ENCODE data around the gene DIABLO.
A peak's percentile ranks its signal among the peaks of the same experiment; 100 is the strongest.

The DIABLO gene

GRCh38 chr12:122161682-122162081, 64.2 kb downstream of the DIABLO start:
- Histone ChIP-seq H3K36me3 (ENCODE audit: control insufficient read depth in 4 of 4, insufficient read depth in 4 of 4, low read length in 3 of 4) (no peaks in the 10 kb centered on the region), H3K4me1 (ENCODE audit: control extremely low read depth in 1 of 4, control insufficient read depth in 4 of 4, insufficient read depth in 4 of 4, low read length in 3 of 4) (no peaks in the 10 kb centered on the region), H3K4me3 (ENCODE audit: control insufficient read depth in 1 of 7, extremely low read depth in 1 of 7, insufficient read depth in 4 of 7, low read depth in 2 of 7, low read length in 6 of 7) (no peak overlapping the region), H3K27ac (ENCODE audit: insufficient read depth in 1 of 2, low read depth in 1 of 2, low read length in 2 of 2, poor library complexity in 1 of 2, severe bottlenecking in 2 of 2) (no peak overlapping the region), H3K9me3 (ENCODE audit: control extremely low read depth in 1 of 5, control insufficient read depth in 4 of 5, insufficient read depth in 2 of 5, low read depth in 1 of 5, low read length in 4 of 5) (no peaks in the 10 kb centered on the region), H3K27me3 (replicated peaks in 2 of 5; ENCODE audit: control insufficient read depth in 4 of 5, insufficient read depth in 5 of 5, low read length in 4 of 5) (peaks cover 0 to 1% (median 0%) of the 10 kb centered on the region in 5 experiments)
- no peak for DNase-seq
- ChIA-PET POLR2A (no interaction called here), CTCF (no interaction called here)
- WGBS (ENCODE audit: insufficient coverage) = 89% methylated on average over 6 of the region's 8 CpGs

GRCh38 chr12:122160761-122161160, 65.1 kb downstream of the DIABLO start:
- H3K4me3 ChIP-seq (ENCODE audit: control insufficient read depth in 1 of 7, extremely low read depth in 1 of 7, insufficient read depth in 4 of 7, low read depth in 2 of 7, low read length in 6 of 7) = no peak overlapping the region

GRCh38 chr12:122159882-122160281, 66.0 kb downstream of the DIABLO start:
- ChIA-PET POLR2A (no interaction called here), CTCF (interaction anchor here (1.4 to 2.2 kb wide), 2 partner anchors 10 to 32 kb away, joined by 4 to 5 read pairs; no protein-coding TSS in a partner anchor)
- no peak overlapping the region for H3K4me3 ChIP-seq (ENCODE audit: control insufficient read depth in 1 of 7, extremely low read depth in 1 of 7, insufficient read depth in 4 of 7, low read depth in 2 of 7, low read length in 6 of 7)
- 77% methylated on average over 4 of the region's 4 CpGs for WGBS (ENCODE audit: insufficient coverage)
- peaks cover 0 to 1% (median 0%) of the 10 kb centered on the region in 5 experiments for H3K27me3 ChIP-seq (replicated peaks in 2 of 5; ENCODE audit: control insufficient read depth in 4 of 5, insufficient read depth in 5 of 5, low read length in 4 of 5)
- H3K27ac ChIP-seq (ENCODE audit: insufficient read depth in 1 of 2, low read depth in 1 of 2, low read length in 2 of 2, poor library complexity in 1 of 2, severe bottlenecking in 2 of 2) = no peak overlapping the region
- no peaks in the 10 kb centered on the region for H3K4me1 ChIP-seq (ENCODE audit: control extremely low read depth in 1 of 4, control insufficient read depth in 4 of 4, insufficient read depth in 4 of 4, low read length in 3 of 4)
- no peaks in the 10 kb centered on the region for H3K9me3 ChIP-seq (ENCODE audit: control extremely low read depth in 1 of 5, control insufficient read depth in 4 of 5, insufficient read depth in 2 of 5, low read depth in 1 of 5, low read length in 4 of 5)
- H3K36me3 ChIP-seq (ENCODE audit: control insufficient read depth in 4 of 4, insufficient read depth in 4 of 4, low read length in 3 of 4) = no peaks in the 10 kb centered on the region
- DNase-seq = peak in 1 of 3 donors; percentile 21

More at GRCh38 chr12:122160761-122161160, 65.1 kb downstream of the DIABLO start:
- DNase-seq = no peak
- peaks cover 0 to 1% (median 0%) of the 10 kb centered on the region in 5 experiments for H3K27me3 ChIP-seq (replicated peaks in 2 of 5; ENCODE audit: control insufficient read depth in 4 of 5, insufficient read depth in 5 of 5, low read length in 4 of 5)
- ChIA-PET POLR2A (interaction anchor here (0.6 kb wide), 1 partner anchor 243 kb away, joined by 3 read pairs; the partner anchor contains the start of gene CFAP251), CTCF (no interaction called here)
- H3K4me1 ChIP-seq (ENCODE audit: control extremely low read depth in 1 of 4, control insufficient read depth in 4 of 4, insufficient read depth in 4 of 4, low read length in 3 of 4) = no peaks in the 10 kb centered on the region
- 92% methylated on average over 5 of the region's 11 CpGs for WGBS (ENCODE audit: insufficient coverage)
- no peaks in the 10 kb centered on the region for H3K9me3 ChIP-seq (ENCODE audit: control extremely low read depth in 1 of 5, control insufficient read depth in 4 of 5, insufficient read depth in 2 of 5, low read depth in 1 of 5, low read length in 4 of 5)
- H3K27ac ChIP-seq (ENCODE audit: insufficient read depth in 1 of 2, low read depth in 1 of 2, low read length in 2 of 2, poor library complexity in 1 of 2, severe bottlenecking in 2 of 2) = no peak overlapping the region
- no peaks in the 10 kb centered on the region for H3K36me3 ChIP-seq (ENCODE audit: control insufficient read depth in 4 of 4, insufficient read depth in 4 of 4, low read length in 3 of 4)

- WGBS (ENCODE audit: insufficient coverage) = 97% methylated on average over 6 of the region's 7 CpGs
- H3K9me3 ChIP-seq (ENCODE audit: control extremely low read depth in 1 of 5, control insufficient read depth in 4 of 5, insufficient read depth in 2 of 5, low read depth in 1 of 5, low read length in 4 of 5) = no peaks in the 10 kb centered on the region
- no peak overlapping the region for H3K27ac ChIP-seq (ENCODE audit: insufficient read depth in 1 of 2, low read depth in 1 of 2, low read length in 2 of 2, poor library complexity in 1 of 2, severe bottlenecking in 2 of 2)
- ChIA-PET POLR2A (no interaction called here), CTCF (interaction anchor here (1.1 to 2.2 kb wide), 5 partner anchors 8 to 33 kb away, joined by 3 to 5 read pairs (median 4); no protein-coding TSS in a partner anchor)
- DNase-seq = no peak
- H3K36me3 ChIP-seq (ENCODE audit: control insufficient read depth in 4 of 4, insufficient read depth in 4 of 4, low read length in 3 of 4) = no peaks in the 10 kb centered on the region
- no peak overlapping the region for H3K4me3 ChIP-seq (ENCODE audit: control insufficient read depth in 1 of 7, extremely low read depth in 1 of 7, insufficient read depth in 4 of 7, low read depth in 2 of 7, low read length in 6 of 7)
- H3K4me1 ChIP-seq (ENCODE audit: control extremely low read depth in 1 of 4, control insufficient read depth in 4 of 4, insufficient read depth in 4 of 4, low read length in 3 of 4) = no peaks in the 10 kb centered on the region
- H3K27me3 ChIP-seq (replicated peaks in 2 of 5; ENCODE audit: control insufficient read depth in 4 of 5, insufficient read depth in 5 of 5, low read length in 4 of 5) = no peaks in the 10 kb centered on the region
Observed at GRCh38 chr12:122158700-122159285, 67.1 kb downstream of the DIABLO start.
